Right ventricle myocardium superior (tissue), 1 donor: ENCODE measurements around the gene C3orf33. TPM values are rescaled to one million over a fixed set of nuclear protein-coding genes. Genes with fewer than 3 reads are reported as not detected.

Experiments
- ATAC-seq: fragments of 200-7000 bp; cut with Tn5 transposase; one replicate; pipeline ENCODE4 v1.9.1; 2020; ENCODE audit warnings: mild to moderate bottlenecking; ENCODE audit not compliant: poor library complexity
- DNase-seq: peaks from one replicate; pipeline ENCODE4 v3.0.0-alpha.2; 2020
- intact Hi-C: fragments of 100-400 bp; cut with DNase I; formaldehyde crosslinking; loops from one replicate; pipeline ENCODE4 v1.11.2; 2022
- total RNA-seq: library from RNA; stranded (reverse); fragmentation: NEBNext Ultra II Directional; extraction: Animal tissue kit (Norgen Biotek cat#: 25700); gene quantifications from one replicate; pipeline ENCODE4 v1.2.1, GENCODE V29; 2021
- donor health status: DM: no; HTN: yes; CAD: no; lungs with severe emphysema.

The C3orf33 gene
- total RNA-seq, 1 donor from 2014 or later = 7.0 TPM

- DNase-seq = no peak
- peak; percentile 38 for ATAC-seq
- intact Hi-C loops = no loop called here
These were observed 60.1 kb downstream of the C3orf33 start for GRCh38 chr3:155745795-155746550.

- DNase-seq = peak; percentile 73
- peak; percentile 93 for ATAC-seq
- intact Hi-C loops = no loop called here
These were observed 61.3 kb downstream of the C3orf33 start, which contains the start of gene PLCH1 for GRCh38 chr3:155744626-155745324. Gene PLCH1, minus strand, starts transcription at chr3:155745071. Its CDS starts 40,847 bp downstream, at chr3:155704224.

- ATAC-seq = peak; percentile 81
These were observed 62.0 kb downstream of the C3orf33 start for GRCh38 chr3:155744010-155744625.

GRCh38 chr3:155743606-155744005 is 62.5 kb downstream of the C3orf33 start:
- ATAC-seq = no peak
- intact Hi-C loops = no loop called here
- DNase-seq = no peak

More at GRCh38 chr3:155744010-155744625, 62.0 kb downstream of the C3orf33 start:
- peak; percentile 73 for DNase-seq
- intact Hi-C loops = no loop called here

GRCh38 chr3:155742349-155742965 is 63.6 kb downstream of the C3orf33 start:
- DNase-seq = no peak
- ATAC-seq = no peak
- intact Hi-C loops = no loop called here

- intact Hi-C loops = no loop called here
These were observed 64.5 kb downstream of the C3orf33 start for GRCh38 chr3:155741603-155742002.

GRCh38 chr3:155741101-155741500 is 65.0 kb downstream of the C3orf33 start:
- DNase-seq (no peak), ATAC-seq (no peak)
- intact Hi-C loops = no loop called here

More at GRCh38 chr3:155741603-155742002, 64.5 kb downstream of the C3orf33 start:
- DNase-seq (no peak), ATAC-seq (no peak)

- no peak for DNase-seq
- ATAC-seq = no peak
- intact Hi-C loops = no loop called here
These were observed 66.9 kb downstream of the C3orf33 start for GRCh38 chr3:155739154-155739553.

- intact Hi-C loops = no loop called here
- no peak for DNase-seq
- ATAC-seq = no peak
These were observed 67.5 kb downstream of the C3orf33 start for GRCh38 chr3:155738580-155739076.

- ATAC-seq (peak; percentile 56), DNase-seq (no peak)
- intact Hi-C loops = no loop called here
These were observed 68.1 kb downstream of the C3orf33 start for GRCh38 chr3:155737844-155738460.

- ATAC-seq (no peak), DNase-seq (no peak)
- intact Hi-C loops = no loop called here
These were observed 69.7 kb downstream of the C3orf33 start for GRCh38 chr3:155736381-155736780.

- DNase-seq = no peak
- intact Hi-C loops = no loop called here
- no peak for ATAC-seq
These were observed 75.2 kb downstream of the C3orf33 start for GRCh38 chr3:155730843-155731242.

GRCh38 chr3:155727836-155728235 is 78.2 kb downstream of the C3orf33 start:
- ATAC-seq (no peak), DNase-seq (no peak)
- intact Hi-C loops = no loop called here

- DNase-seq = no peak
- ATAC-seq = no peak
- intact Hi-C loops = no loop called here
These were observed 91.8 kb downstream of the C3orf33 start for GRCh38 chr3:155714295-155714718.

Other genes starting within 250 kb of the C3orf33 start
- gene PLCH1, start 61.2 kb downstream of the C3orf33 start, total RNA-seq = 1.3 TPM
- 17.6 TPM for gene SLC33A1, start 48.1 kb upstream of the C3orf33 start, total RNA-seq
- 27.6 TPM for gene GMPS, start 64.4 kb upstream of the C3orf33 start, total RNA-seq